H1 (cell line): ENCODE results near the gene TRIOBP. TPM values are rescaled to one million over a fixed set of nuclear protein-coding genes. Genes with fewer than 3 reads are reported as not detected.
"Not testable (repeated sequence)": the region's sequence is repeated elsewhere in the genome, so short reads cannot be mapped to it uniquely, and the experiment has no call there.

Experiments used
- CTCF ChIA-PET: fragments of 300-600 bp; sonication (Branson Sonifier 250); formaldehyde crosslinking; loops from one replicate; lab custom pipeline; 2021; ENCODE audit not compliant: partially characterized antibody; lab: Charles Lee
- POLR2A ChIA-PET: fragments of 300-600 bp; sonication (Branson Sonifier 250); formaldehyde crosslinking; loops from one replicate; lab custom pipeline; 2021; ENCODE audit warnings: inconsistent platforms; ENCODE audit not compliant: partially characterized antibody; lab: Charles Lee
- DNase-seq, 2 experiments: peaks; one replicate each; pipeline versions ENCODE4 v3.0.0 to v3.0.0-alpha.2; 2010 to 2022; ENCODE audit warnings: low spot score in 2 of 2, low read depth in 1 of 2, mixed read lengths in 1 of 2
- FAIRE-seq: peaks from 2 replicates; lab custom pipeline; 2011; peaks lifted over from hg19 to GRCh38; lab: Jason Lieb, UNC
- H2AFZ ChIP-seq: 2 replicates; pipeline ENCODE4 v1.8.1; 2012; ENCODE audit warnings: low read length, inconsistent platforms
- H2AK5ac ChIP-seq: 2 replicates; pipeline ENCODE4 v1.6.1; 2013; ENCODE audit warnings: low read depth, low read length
- H2BK120ac ChIP-seq: replicated peaks from 2 replicates; pipeline ENCODE3; 2013; ENCODE audit warnings: low read depth, low read length, inconsistent platforms
- H2BK12ac ChIP-seq: 2 replicates; pipeline ENCODE4 v1.6.1; 2013; ENCODE audit warnings: low read depth, low read length
- H2BK15ac ChIP-seq: 2 replicates; pipeline ENCODE4 v1.6.1; 2013; ENCODE audit warnings: low read length
- H2BK20ac ChIP-seq: 2 replicates; pipeline ENCODE4 v1.6.1; 2013; ENCODE audit warnings: low read length
- H2BK5ac ChIP-seq: 2 replicates; pipeline ENCODE4 v1.6.1; 2013; ENCODE audit warnings: low read depth, low read length
- H3K14ac ChIP-seq: 2 replicates; pipeline ENCODE4 v1.6.1; 2013; ENCODE audit warnings: inconsistent platforms; ENCODE audit not compliant: insufficient read length
- H3K18ac ChIP-seq: 2 replicates; pipeline ENCODE4 v1.6.1; 2013; ENCODE audit warnings: low read length; ENCODE audit errors: extremely low read depth
- H3K23ac ChIP-seq: 2 replicates; pipeline ENCODE4 v1.6.1; 2013; ENCODE audit warnings: inconsistent platforms; ENCODE audit not compliant: insufficient read length
- H3K23me2 ChIP-seq: 2 replicates; pipeline ENCODE4 v1.6.1; 2013; ENCODE audit warnings: low read depth, low read length
- H3K27ac ChIP-seq: 2 replicates; pipeline ENCODE4 v1.6.1; 2011; ENCODE audit warnings: low read depth, low read length, inconsistent platforms
- H3K27me3 ChIP-seq, 4 experiments: replicated peaks in 1 of 4; 1 replicate in 1 of 4; 2 replicates in 3 of 4; pipeline versions ENCODE4 v1.6.1 to v1.8.1; 2011 to 2013; ENCODE audit warnings: low read length in 3 of 4, mild to moderate bottlenecking in 3 of 4, inconsistent platforms in 2 of 4, mixed read lengths in 2 of 4, moderate library complexity in 1 of 4; ENCODE audit not compliant: control insufficient read depth in 3 of 4, insufficient read depth in 3 of 4; ENCODE audit errors: extremely low read depth in 1 of 4
- H3K36me3 ChIP-seq, 4 experiments: 2 replicates each; pipeline versions ENCODE4 v1.6.1 to v1.8.1; 2011 to 2013; ENCODE audit warnings: mild to moderate bottlenecking in 4 of 4, low read length in 3 of 4, moderate library complexity in 2 of 4, control low read depth in 1 of 4, inconsistent platforms in 1 of 4; ENCODE audit not compliant: insufficient read depth in 4 of 4, control insufficient read depth in 2 of 4
- H3K4ac ChIP-seq: replicated peaks from 2 replicates; pipeline ENCODE3; 2013; ENCODE audit warnings: low read length, low read depth, mixed read lengths, inconsistent platforms; ENCODE audit not compliant: insufficient read length
- H3K4me1 ChIP-seq, 4 experiments: replicated peaks in 1 of 4; 1 replicate in 1 of 4; 2 replicates in 3 of 4; pipeline versions ENCODE4 v1.6.1 to v1.8.1; 2011 to 2013; ENCODE audit warnings: low read length in 3 of 4, inconsistent platforms in 2 of 4, mixed read lengths in 1 of 4; ENCODE audit not compliant: insufficient read depth in 4 of 4, control insufficient read depth in 3 of 4
- H3K4me2 ChIP-seq, 2 experiments: 2 replicates each; pipeline versions ENCODE4 v1.6.1 to v1.8.1; 2011 to 2013; ENCODE audit warnings: low read depth in 2 of 2, low read length in 2 of 2, control low read depth in 1 of 2, inconsistent platforms in 1 of 2, mild to moderate bottlenecking in 1 of 2; ENCODE audit not compliant: insufficient read depth in 1 of 2
- H3K4me3 ChIP-seq, 4 experiments: fragments of 200-600, 300-600 bp in 1 of 4; sonication (generic), shearing (Covaris generic), sonication (Bioruptor Twin) in 1 of 4; 2 replicates each; pipeline versions ENCODE4 v1.5.1 to v1.8.1; 2011 to 2016; ENCODE audit warnings: low read length in 4 of 4, low read depth in 3 of 4, control low read depth in 2 of 4, inconsistent platforms in 2 of 4, mild to moderate bottlenecking in 2 of 4, mixed read lengths in 1 of 4, moderate library complexity in 1 of 4; ENCODE audit not compliant: insufficient read depth in 2 of 4; ENCODE audit errors: extremely low read depth in 1 of 4
- H3K56ac ChIP-seq: replicated peaks from 2 replicates; pipeline ENCODE3; 2013; ENCODE audit warnings: low read depth, mild to moderate bottlenecking, mixed read lengths, low read length, inconsistent platforms; ENCODE audit not compliant: insufficient read length
- H3K79me1 ChIP-seq: 2 replicates; pipeline ENCODE4 v1.6.1; 2013; ENCODE audit warnings: low read depth, low read length, control low read depth
- H3K79me2 ChIP-seq, 2 experiments: 2 replicates each; pipeline versions ENCODE4 v1.6.1 to v1.8.1; 2012 to 2013; ENCODE audit warnings: low read length in 2 of 2, mild to moderate bottlenecking in 2 of 2, inconsistent platforms in 1 of 2; ENCODE audit not compliant: insufficient read depth in 2 of 2, control insufficient read depth in 1 of 2
- H3K9ac ChIP-seq, 4 experiments: replicated peaks in 1 of 4; 1 replicate in 1 of 4; 2 replicates in 3 of 4; pipeline versions ENCODE4 v1.6.1 to v1.8.1; 2011 to 2013; ENCODE audit warnings: low read depth in 3 of 4, low read length in 3 of 4, control low read depth in 2 of 4, mild to moderate bottlenecking in 2 of 4, moderate library complexity in 2 of 4, inconsistent platforms in 1 of 4; ENCODE audit errors: extremely low read depth in 1 of 4
- H3K9me3 ChIP-seq, 2 experiments: 2 replicates each; pipeline versions ENCODE4 v1.6.1 to v1.8.1; 2012 to 2013; ENCODE audit warnings: mild to moderate bottlenecking in 2 of 2, moderate library complexity in 2 of 2, control low read depth in 1 of 2, inconsistent platforms in 1 of 2, low read depth in 1 of 2, low read length in 1 of 2, mixed read lengths in 1 of 2; ENCODE audit not compliant: insufficient read depth in 2 of 2
- H4K20me1 ChIP-seq, 2 experiments: replicated peaks in 1 of 2; 2 replicates each; pipeline versions ENCODE3 to v1.8.1; 2011 to 2013; ENCODE audit warnings: inconsistent platforms in 2 of 2, low read length in 2 of 2, mild to moderate bottlenecking in 1 of 2; ENCODE audit not compliant: insufficient read depth in 2 of 2, control insufficient read depth in 1 of 2
- H4K5ac ChIP-seq: 2 replicates; pipeline ENCODE4 v1.6.1; 2013; ENCODE audit warnings: low read length, low read depth, mixed read lengths, inconsistent platforms; ENCODE audit not compliant: insufficient read length
- H4K8ac ChIP-seq: 2 replicates; pipeline ENCODE4 v1.8.0; 2013; ENCODE audit warnings: mild to moderate bottlenecking, moderate library complexity, low read length, inconsistent platforms; ENCODE audit not compliant: insufficient read depth; ENCODE audit errors: extremely low read depth
- H4K91ac ChIP-seq: replicated peaks from 2 replicates; pipeline ENCODE3; 2013; ENCODE audit warnings: low read length, mixed read lengths, inconsistent platforms; ENCODE audit not compliant: insufficient read length
- WGBS, 2 experiments: shearing (Covaris generic) in 1 of 2; methylation state at CpG; one replicate each; pipeline versions ENCODE4 v1.1.6 to v1.1.7; 2013 to 2015; ENCODE audit warnings: low lambda C conversion rate in 2 of 2, mixed read lengths in 2 of 2, inconsistent platforms in 1 of 2, low coverage in 1 of 2, missing lambda C conversion rate in 1 of 2; ENCODE audit not compliant: insufficient replicate concordance in 2 of 2, insufficient coverage in 1 of 2, insufficient read length in 1 of 2; ENCODE audit errors: extremely low coverage in 1 of 2, missing lambda C conversion rate in 1 of 2; 5-methylcytosine and 5-hydroxymethylcytosine counted together
- polyA plus RNA-seq, 7 experiments: library from polyadenylated mRNA; depleted of rRNA in 3 of 7; stranded (reverse) in 5 of 7; unstranded in 2 of 7; fragments of >200 nt in 5 of 7; fragments of 200-250 nt in 2 of 7; gene quantifications; 1 replicate in 5 of 7; 2 replicates in 1 of 7; 4 replicates in 1 of 7; pipeline versions ENCODE4 v1.2.1 to v1.2.3, GENCODE V29; 2011 to 2013; ENCODE audit warnings: missing spikeins in 2 of 7, mixed read lengths in 2 of 7
- total RNA-seq: library from RNA; stranded (reverse); fragmentation: NEBNext Ultra II Directional; extraction: Animal tissue kit (Norgen Biotek cat#: 25700); gene quantifications from 2 replicates; pipeline ENCODE4 v1.2.1, GENCODE V29; 2021

Gene TRIOBP
- total and polyA plus RNA-seq, 2 of the 8 experiments (the other 6 are each of a cell fraction or from before 2014, with no cell fraction given) = 18.2 to 27.3 TPM

GRCh38 chr22:37799979-37800378 is 103.1 kb downstream of the TRIOBP start:
- H4K91ac ChIP-seq, H2BK5ac ChIP-seq, H3K36me3 ChIP-seq, CTCF ChIA-PET, FAIRE-seq, H2BK12ac ChIP-seq, H3K27ac ChIP-seq, POLR2A ChIA-PET, H4K8ac ChIP-seq, H4K5ac ChIP-seq, H2BK120ac ChIP-seq, H2BK15ac ChIP-seq, H3K18ac ChIP-seq, H4K20me1 ChIP-seq, H3K4me3 ChIP-seq, H2AK5ac ChIP-seq, H3K79me1 ChIP-seq, H3K23ac ChIP-seq, DNase-seq, H2BK20ac ChIP-seq, H3K79me2 ChIP-seq, H2AFZ ChIP-seq, H3K14ac ChIP-seq, H3K56ac ChIP-seq, H3K4me2 ChIP-seq, H3K4ac ChIP-seq, H3K9ac ChIP-seq, H3K9me3 ChIP-seq: not testable (repeated sequence)
- Histone ChIP-seq H3K27me3 (peaks cover 3 to 24% (median 17%) of the 10 kb centered on the region in 4 experiments), H3K4me1 (peaks cover 0 to 15% (median 12%) of the 10 kb centered on the region in 4 experiments; a peak in 6 of 7 replicates), H3K23me2 (peaks cover 26% of the 10 kb centered on the region; the same call in 1 of the 2 replicates)
- 94% methylated on average over 6 of the region's 9 CpGs; no CpG with 5 or more reads in 1 of the 2 experiments for WGBS, 2 experiments
